GM23338 (cell line): Measurements from ENCODE around the gene MEFV.

Experiments used
- CREB1 ChIP-seq: fragments of 250-450 bp; sonication (Bioruptor Pico); IDR thresholded peaks from 2 replicates; pipeline ENCODE4 v1.5.0; 2020; ENCODE audit warnings: low read depth, mild to moderate bottlenecking, moderate library complexity
- CTCF ChIP-seq, 2 experiments: fragments of 200-600 bp in 1 of 2; sonication (generic) in 1 of 2; conservative IDR thresholded peaks; 2 replicates each; pipeline versions ENCODE4 v1.5.1 to v1.6.1; 2016 to 2017; ENCODE audit warnings: antibody characterized with exemption in 2 of 2, low read depth in 2 of 2, mild to moderate bottlenecking in 2 of 2, moderate library complexity in 1 of 2
- EZH2 ChIP-seq: fragments of 200-600 bp; sonication (generic); IDR thresholded peaks from one replicate; pipeline ENCODE4 v1.8.0; 2017; ENCODE audit warnings: antibody characterized with exemption, mild to moderate bottlenecking, low read depth; ENCODE audit not compliant: unreplicated experiment
- STAT1 ChIP-seq: IDR thresholded peaks from one replicate; pipeline ENCODE4 v1.6.1; 2016; ENCODE audit warnings: antibody characterized with exemption; ENCODE audit not compliant: unreplicated experiment

DNA sequence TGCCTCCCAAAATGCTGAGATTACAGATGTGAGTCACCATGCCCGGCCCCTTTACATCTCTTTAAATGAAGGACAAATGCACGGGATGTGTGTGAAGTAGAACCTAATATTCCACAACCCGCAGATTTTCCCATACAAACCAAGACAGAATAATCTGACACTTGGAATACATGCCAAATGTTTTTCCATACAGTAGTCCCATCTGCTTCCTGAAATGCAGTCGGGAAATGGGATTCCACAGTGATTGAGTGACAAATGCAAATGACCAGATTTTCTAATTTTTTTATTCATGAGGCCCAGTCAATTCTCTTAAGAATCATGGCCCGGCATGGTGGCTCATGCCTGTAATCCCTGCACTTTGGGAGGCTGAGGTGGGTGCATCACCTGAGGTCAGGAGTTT is 14.7 kb downstream of the MEFV start:
- no peak for TF ChIP-seq CTCF (conservative IDR thresholded peaks at IDR 0.05; ENCODE audit: low read depth in 2 of 2)
- no peak for TF ChIP-seq STAT1
- no peak for TF ChIP-seq EZH2
- TF ChIP-seq CREB1 (CRISPR knock-in tag) = no peak
